Hippocampal formation (tissue), 2 donors: ENCODE measurements around the gene PSMA3.
"Not testable (repeated sequence)": the region's sequence is repeated elsewhere in the genome, so short reads cannot be mapped to it uniquely, and the experiment has no call there.

ENCODE experiments used
- DNase-seq, 2 donors: peaks; one replicate each; lab custom pipeline; 2025; lab: John Stamatoyannopoulos, UW

The PSMA3 gene

DNA sequence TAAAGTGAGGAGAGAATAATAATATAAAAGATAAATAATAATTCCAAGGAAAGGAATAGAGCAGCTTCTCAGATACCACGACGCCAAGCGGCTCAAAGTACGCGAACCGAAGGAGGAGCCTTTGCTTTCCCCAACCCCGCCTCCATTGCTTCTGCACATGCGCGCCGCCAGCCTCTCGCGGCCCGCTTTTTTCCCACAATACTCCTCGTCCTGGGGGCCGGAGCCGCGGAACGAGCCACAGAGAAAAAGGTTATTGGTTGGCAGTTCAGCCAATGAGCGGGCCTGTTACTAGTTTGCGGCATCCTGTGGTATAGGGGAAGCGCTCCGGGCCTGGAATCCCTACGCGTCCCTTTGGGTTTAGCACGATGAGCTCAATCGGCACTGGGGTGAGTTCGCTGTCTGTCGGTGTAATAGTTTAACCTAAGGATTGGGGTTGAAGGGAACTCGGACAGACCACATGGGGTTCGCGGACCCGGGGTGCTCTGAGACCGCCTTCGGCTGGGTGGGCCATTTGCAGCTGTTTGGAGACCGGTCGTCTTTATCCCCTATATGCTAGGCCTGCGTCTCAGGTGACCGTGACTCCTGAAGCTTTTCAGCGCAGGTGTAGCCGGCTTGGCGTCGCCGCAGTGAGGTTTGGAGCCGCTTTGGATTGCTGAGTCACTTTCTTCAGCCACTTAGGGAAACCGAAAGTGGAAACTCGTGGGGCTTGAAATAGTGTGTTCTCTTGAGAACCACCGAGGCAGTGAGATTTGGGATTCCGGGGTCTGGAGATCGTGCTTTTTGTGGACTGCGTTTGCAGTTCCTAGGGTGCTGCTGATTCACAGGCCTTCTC is at the start of gene PSMA3:
PSMA3 (plus strand) TSS at position 288 of the 832 bp plus-strand sequence; CDS start at position 366, 78 bp downstream.
- DNase-seq, result peak; percentile 97 to 98

- no peak for DNase-seq
These were observed 48.4 kb upstream of the PSMA3 start for GRCh38 chr14:58196198-58196597.

GRCh38 chr14:58198086-58198485 is 46.6 kb upstream of the PSMA3 start:
- DNase-seq, result no peak

- DNase-seq, result peak; percentile 70 to 82
These were observed 44.7 kb upstream of the PSMA3 start, which contains the start of gene ACTR10 for GRCh38 chr14:58199726-58200479. Gene ACTR10, plus strand, starts transcription at chr14:58200149. Its CDS starts 69 bp downstream, at chr14:58200218.

DNA sequence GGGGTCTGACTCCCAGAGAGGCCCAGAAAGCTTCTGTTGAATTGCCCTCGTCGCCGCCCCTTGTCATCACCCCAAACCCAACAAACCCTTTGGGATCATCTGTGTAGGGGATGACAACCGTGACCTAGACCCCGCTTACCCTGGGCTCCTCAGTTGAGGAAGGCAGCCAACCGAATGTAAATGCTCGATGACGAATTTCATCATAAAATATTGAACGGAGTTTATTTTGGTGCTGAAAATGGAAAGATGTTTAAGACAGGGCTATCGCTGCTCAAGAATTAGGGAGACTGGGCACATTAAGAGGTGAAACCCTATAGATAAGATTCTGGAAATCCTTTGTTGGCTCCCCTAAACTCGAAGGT is 44.2 kb upstream of the PSMA3 start:
- DNase-seq, result no peak

DNA sequence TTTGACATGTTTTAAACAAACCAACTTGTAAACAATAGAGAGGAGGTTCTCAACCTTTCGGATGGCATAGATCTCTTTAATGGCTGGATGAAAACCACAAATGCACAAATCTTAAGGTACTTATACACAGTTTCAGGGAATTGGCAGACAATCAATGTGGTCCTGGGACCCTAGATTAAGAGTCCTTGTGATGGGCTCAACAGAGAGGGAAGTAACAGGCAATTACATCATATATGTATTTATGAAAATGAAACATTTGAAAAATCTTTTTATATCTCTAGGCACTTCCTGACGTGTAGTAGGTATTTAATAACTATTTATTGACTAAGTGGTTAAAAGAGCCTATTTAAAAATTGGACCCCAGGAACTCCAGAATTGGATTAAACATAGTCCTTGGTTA is 43.8 kb upstream of the PSMA3 start:
- DNase-seq, result no peak

DNA sequence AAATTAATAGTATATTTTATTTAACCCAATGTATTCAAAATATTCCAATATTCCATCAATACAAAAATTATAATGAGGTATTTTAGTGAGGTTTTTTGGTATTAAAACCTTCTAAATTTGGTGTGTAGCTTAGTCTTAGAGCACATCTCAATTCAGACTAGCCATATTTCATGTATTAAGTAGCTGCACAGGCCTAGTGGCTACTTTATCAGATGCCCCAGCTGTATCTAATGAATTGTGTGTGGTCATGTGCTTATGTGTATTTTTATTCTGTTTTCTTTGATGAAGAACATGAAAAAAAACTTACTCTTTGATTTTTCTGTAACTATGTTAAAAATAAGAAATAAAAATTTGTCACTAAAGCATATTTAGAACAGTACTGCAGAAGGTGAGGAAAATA is 31.5 kb upstream of the PSMA3 start:
- no peak for DNase-seq

GRCh38 chr14:58215191-58215914 is 29.3 kb upstream of the PSMA3 start:
- no peak for DNase-seq

GRCh38 chr14:58216544-58216943 is 28.1 kb upstream of the PSMA3 start:
- no peak for DNase-seq

GRCh38 chr14:58227096-58227819 is 17.4 kb upstream of the PSMA3 start:
- DNase-seq, result no peak

DNA sequence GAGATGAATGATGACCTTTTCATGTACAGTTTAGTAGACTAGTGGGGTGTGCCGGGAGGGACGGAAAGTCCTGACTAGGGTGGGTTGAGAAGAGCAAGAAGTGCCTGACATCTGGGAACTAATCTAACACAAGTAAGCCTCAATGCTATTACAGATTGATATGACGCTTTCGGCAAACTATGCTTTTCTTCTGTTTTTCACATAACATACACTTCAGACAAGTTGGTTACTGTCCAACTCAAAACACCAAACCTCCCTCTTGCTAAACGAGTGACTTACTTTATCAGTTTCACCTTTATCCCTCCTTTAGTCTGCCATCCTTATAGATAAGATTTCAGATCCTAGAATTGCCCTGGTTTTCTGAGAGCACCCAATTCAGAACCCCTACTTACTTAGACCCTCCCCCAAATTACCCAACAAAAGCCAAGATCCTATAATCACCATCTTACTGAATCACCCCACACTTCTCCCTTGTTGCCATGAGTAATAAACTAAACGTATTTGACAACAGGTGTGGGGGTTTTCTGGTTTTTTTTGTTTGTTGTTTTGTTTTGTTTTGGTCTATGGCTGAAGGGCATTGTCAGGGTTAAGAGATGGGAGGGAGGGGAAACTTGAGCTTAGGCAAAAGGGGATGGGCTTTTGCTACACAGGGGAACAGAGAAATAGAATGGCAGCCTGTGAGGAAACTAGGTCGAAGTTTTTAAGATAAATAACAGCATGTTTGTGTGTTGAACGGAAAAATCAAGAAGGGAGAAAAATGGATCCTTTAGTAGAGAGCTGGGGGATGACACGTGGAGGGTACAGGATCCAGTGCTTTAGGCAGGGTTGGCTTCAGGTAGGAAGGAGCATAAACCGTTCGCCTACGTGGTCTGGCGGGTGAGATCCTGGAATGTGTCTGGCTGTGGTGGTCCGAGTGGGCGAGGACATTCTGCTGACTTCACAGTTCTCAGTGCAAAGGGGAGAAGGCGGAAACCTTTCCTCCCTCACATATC is 6.1 kb upstream of the PSMA3 start:
- DNase-seq, result peak in 1 of 2 donors; percentile 3

DNA sequence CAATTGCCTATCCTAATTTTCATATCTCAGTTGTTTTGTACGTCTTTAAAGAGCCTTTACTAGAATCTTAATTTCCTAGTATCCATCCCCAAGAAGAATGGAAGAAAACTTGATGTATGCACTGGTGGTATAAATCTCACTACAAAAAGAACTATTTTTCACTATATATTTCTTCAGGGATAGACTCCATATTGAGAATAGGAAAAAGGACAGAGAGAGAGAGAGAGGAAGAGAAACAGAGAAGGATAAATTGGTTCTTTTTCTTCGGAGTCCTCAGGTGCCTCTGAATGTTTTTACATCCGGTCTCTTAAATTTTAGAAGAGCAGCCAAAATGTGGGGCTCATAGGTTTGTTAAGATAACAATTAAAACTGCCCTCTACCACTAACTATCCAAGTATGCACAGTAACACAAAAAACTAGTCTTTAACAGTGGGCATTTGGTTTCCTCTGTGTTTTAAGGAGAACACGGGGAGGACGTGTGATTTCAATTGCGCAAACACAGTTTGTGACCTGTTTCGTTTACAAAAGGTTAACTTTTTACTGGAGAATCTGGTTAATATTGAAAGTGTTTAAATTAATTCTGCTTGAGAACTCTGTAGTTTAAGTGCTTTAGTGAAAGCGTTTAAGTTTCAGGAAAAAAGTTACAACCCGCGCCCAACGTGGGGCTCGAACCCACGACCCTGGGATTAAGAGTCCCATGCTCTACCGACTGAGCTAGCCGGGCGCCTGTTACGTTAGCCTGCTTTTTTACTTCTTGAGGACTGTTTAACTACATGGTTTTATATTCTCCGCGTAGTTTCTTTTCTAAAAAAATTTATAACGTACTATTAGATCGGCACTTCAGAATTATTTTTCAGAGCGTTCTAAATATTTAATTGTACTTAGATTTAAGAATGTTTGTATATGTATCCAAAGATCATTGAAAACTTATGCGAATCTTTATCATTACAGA is 5.1 kb upstream of the PSMA3 start:
- DNase-seq, result peak; percentile 49 to 75

DNA sequence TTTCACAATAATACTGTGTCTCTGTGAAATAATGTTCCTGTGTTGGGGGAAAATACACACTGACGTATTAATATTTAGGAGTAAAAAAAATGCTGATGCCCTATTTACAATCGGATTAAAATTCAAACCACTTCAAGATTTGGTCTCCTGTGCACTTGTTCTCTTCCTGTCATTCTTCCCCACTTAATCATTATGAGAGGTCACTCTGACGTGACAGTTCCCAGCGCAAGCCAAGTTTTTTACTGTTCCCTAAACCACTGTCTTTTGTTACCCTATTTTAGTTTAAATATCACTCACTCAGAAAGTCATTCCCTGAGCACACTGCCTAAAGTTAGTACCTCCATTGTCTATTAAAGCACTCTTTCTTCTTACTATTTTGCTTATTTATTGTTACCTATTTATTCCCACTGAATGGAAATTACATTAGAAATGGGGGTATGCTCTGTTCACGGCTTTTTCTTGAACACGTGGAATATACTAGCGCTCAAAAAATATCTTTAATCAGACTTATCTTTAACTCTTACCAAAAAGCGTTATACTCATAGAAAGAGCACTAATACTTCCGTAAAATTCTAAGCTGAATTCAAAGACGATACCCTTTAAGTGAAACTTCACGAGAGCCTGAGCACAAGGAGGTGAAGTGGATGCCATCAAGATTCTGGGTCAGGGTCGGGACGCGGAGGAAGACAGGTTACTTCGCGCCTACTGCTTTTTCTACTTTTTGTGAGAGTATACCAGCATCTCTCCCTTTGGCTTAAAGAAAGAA is 670 bp upstream of the PSMA3 start:
- no peak for DNase-seq

- no peak for DNase-seq
These were observed 919 bp downstream of the PSMA3 start for GRCh38 chr14:58245562-58245961.

GRCh38 chr14:58249611-58250010 is 5.0 kb downstream of the PSMA3 start:
- DNase-seq, result no peak

GRCh38 chr14:58258156-58258555 is 13.5 kb downstream of the PSMA3 start:
- no peak for DNase-seq

GRCh38 chr14:58262005-58262404 is 17.4 kb downstream of the PSMA3 start:
- DNase-seq, result not testable (repeated sequence)

GRCh38 chr14:58265401-58265800 is 20.8 kb downstream of the PSMA3 start:
- no peak for DNase-seq

GRCh38 chr14:58270628-58271027 is 26.0 kb downstream of the PSMA3 start:
- no peak for DNase-seq
